Measurements from ENCODE around the gene EID2B. TPM values are rescaled to one million over a fixed set of nuclear protein-coding genes. Genes with fewer than 3 reads are reported as not detected.

EID2B gene
- total and polyA plus RNA-seq, 2 of the 8 experiments (the other 6 are each of a cell fraction or from before 2014, with no cell fraction given): 2.1 to 2.4 TPM

DNA sequence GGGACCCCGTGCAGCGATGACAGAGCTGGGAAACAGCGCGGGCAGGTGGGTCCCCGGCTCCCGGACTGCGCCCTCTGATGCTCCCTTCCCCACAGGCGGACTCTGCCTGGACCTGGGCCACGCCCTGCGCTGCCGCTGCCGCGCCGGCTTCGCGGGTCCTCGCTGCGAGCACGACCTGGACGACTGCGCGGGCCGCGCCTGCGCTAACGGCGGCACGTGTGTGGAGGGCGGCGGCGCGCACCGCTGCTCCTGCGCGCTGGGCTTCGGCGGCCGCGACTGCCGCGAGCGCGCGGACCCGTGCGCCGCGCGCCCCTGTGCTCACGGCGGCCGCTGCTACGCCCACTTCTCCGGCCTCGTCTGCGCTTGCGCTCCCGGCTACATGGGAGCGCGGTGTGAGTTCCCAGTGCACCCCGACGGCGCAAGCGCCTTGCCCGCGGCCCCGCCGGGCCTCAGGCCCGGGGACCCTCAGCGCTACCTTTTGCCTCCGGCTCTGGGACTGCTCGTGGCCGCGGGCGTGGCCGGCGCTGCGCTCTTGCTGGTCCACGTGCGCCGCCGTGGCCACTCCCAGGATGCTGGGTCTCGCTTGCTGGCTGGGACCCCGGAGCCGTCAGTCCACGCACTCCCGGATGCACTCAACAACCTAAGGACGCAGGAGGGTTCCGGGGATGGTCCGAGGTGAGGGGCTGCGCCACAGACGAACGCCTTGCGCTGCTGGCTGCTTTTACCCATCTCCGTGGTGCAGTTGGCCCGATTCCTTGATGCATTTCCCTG, 25.5 kb downstream of the EID2B start (continued):
- TF ChIP-seq, protein P1, sequence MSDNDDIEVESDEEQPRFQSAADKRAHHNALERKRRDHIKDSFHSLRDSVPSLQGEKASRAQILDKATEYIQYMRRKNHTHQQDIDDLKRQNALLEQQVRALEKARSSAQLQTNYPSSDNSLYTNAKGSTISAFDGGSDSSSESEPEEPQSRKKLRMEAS (IDR thresholded peaks at IDR 0.05): peak; percentile 99
- TF ChIP-seq RBBP5 (IDR thresholded peaks at IDR 0.05; ENCODE audit: borderline replicate concordance, low read depth, low read length): 0 out of 2 replicates have a peak, but pooled peaks have one; percentile 49
- peak; percentile 72 for TF ChIP-seq EZH2 (IDR thresholded peaks at IDR 0.05; ENCODE audit: low read depth, low read length, severe bottlenecking)
- 0 out of 2 replicates have a peak, but pooled peaks have one; percentile 43 for TF ChIP-seq BACH1 (IDR thresholded peaks at IDR 0.05; ENCODE audit: low read length)
- TF ChIP-seq TAF1 (IDR thresholded peaks at IDR 0.05; ENCODE audit: low read depth, low read length): 0 out of 2 replicates have a peak, but pooled peaks have one; percentile 37
- peak; percentile 34; the same call in 1 of the 2 replicates for TF ChIP-seq PHF8 (conservative IDR thresholded peaks at IDR 0.05; ENCODE audit: low read depth, low read length)
- peak; percentile 41 for TF ChIP-seq NRF1 (IDR thresholded peaks at IDR 0.05; ENCODE audit: low read depth, low read length)
- TF ChIP-seq, protein P2, sequence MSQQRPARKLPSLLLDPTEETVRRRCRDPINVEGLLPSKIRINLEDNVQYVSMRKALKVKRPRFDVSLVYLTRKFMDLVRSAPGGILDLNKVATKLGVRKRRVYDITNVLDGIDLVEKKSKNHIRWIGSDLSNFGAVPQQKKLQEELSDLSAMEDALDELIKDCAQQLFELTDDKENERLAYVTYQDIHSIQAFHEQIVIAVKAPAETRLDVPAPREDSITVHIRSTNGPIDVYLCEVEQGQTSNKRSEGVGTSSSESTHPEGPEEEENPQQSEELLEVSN (IDR thresholded peaks at IDR 0.05): peak; percentile 99
- peak; percentile 56 for TF ChIP-seq ASH2L (IDR thresholded peaks at IDR 0.05; ENCODE audit: low read length)
- TF ChIP-seq, protein P3, sequence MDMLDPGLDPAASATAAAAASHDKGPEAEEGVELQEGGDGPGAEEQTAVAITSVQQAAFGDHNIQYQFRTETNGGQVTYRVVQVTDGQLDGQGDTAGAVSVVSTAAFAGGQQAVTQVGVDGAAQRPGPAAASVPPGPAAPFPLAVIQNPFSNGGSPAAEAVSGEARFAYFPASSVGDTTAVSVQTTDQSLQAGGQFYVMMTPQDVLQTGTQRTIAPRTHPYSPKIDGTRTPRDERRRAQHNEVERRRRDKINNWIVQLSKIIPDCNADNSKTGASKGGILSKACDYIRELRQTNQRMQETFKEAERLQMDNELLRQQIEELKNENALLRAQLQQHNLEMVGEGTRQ (IDR thresholded peaks at IDR 0.05; ENCODE audit: low read length): peak; percentile 36; the same call in 1 of the 2 replicates
